ENCODE measurements around the gene GUCY1A2. TPM values are rescaled to one million over a fixed set of nuclear protein-coding genes. Genes with fewer than 3 reads are reported as not detected.
"Not testable (repeated sequence)": the region's sequence is repeated elsewhere in the genome, so short reads cannot be mapped to it uniquely, and the experiment has no call there.

Gene GUCY1A2, protein sequence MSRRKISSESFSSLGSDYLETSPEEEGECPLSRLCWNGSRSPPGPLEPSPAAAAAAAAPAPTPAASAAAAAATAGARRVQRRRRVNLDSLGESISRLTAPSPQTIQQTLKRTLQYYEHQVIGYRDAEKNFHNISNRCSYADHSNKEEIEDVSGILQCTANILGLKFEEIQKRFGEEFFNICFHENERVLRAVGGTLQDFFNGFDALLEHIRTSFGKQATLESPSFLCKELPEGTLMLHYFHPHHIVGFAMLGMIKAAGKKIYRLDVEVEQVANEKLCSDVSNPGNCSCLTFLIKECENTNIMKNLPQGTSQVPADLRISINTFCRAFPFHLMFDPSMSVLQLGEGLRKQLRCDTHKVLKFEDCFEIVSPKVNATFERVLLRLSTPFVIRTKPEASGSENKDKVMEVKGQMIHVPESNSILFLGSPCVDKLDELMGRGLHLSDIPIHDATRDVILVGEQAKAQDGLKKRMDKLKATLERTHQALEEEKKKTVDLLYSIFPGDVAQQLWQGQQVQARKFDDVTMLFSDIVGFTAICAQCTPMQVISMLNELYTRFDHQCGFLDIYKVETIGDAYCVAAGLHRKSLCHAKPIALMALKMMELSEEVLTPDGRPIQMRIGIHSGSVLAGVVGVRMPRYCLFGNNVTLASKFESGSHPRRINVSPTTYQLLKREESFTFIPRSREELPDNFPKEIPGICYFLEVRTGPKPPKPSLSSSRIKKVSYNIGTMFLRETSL
- total RNA-seq, result 1 to 10 TPM; 2.9 to 8.6 (median 6.4) TPM

DNA sequence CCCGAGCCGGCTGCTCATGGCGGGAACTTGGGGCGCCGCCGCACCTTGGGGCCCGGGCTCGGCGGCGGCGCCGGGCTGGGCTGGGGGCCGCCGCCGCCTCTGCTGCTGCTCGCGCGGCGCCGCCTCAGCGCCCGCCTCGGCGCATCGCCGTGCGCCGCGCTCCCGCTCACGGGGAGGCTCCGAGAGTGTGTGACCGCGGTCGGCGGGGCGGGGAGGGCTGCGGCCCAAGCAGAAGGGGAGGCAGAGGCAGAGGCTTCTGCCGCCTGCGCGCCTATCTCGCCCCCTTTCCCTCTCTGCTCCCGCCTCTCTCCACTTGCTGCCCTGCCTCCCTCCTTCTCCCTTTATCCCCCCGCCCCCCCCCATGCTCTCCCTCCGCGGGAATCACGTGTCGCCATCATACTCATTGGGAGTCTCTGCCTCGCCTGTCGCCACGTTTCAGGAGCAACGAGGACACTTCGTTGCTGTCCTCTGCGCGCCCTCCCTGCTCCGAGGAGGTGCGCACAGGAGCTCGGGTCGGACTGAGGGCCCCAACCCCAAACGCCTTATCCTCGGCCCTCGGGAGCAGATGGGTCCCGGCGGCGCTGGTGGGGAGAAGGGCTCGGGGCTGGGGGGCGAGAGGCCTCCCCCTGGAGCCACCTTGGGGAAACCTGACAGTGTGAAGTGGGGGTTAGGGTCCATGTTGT lies at the start of gene GUCY1A2:
Gene GUCY1A2 (minus strand): TSS at position 258 of the 683 bp plus-strand sequence. CDS start 421 bp downstream, outside the sequence.
- peak in 1 of 2 donors; percentile 8 for DNase-seq
- no peaks in the 10 kb centered on the region for H3K9me3 ChIP-seq
- H3K27me3 ChIP-seq, result peaks cover 15 to 64% (median 36%) of the 10 kb centered on the region in 3 donors
- in situ Hi-C loops (cut with MboI; ENCODE audit: low sequenced_read_pairs in 4 of 4) (no loop called here), intact Hi-C loops (cut with DNase I; ENCODE audit: low total_unique reads) (no loop called here)
- TF ChIP-seq, protein P1, sequence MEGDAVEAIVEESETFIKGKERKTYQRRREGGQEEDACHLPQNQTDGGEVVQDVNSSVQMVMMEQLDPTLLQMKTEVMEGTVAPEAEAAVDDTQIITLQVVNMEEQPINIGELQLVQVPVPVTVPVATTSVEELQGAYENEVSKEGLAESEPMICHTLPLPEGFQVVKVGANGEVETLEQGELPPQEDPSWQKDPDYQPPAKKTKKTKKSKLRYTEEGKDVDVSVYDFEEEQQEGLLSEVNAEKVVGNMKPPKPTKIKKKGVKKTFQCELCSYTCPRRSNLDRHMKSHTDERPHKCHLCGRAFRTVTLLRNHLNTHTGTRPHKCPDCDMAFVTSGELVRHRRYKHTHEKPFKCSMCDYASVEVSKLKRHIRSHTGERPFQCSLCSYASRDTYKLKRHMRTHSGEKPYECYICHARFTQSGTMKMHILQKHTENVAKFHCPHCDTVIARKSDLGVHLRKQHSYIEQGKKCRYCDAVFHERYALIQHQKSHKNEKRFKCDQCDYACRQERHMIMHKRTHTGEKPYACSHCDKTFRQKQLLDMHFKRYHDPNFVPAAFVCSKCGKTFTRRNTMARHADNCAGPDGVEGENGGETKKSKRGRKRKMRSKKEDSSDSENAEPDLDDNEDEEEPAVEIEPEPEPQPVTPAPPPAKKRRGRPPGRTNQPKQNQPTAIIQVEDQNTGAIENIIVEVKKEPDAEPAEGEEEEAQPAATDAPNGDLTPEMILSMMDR (IDR thresholded peaks at IDR 0.05 in 4 of 5, conservative IDR thresholded peaks at IDR 0.05 in 1 of 5), result no peak
- TF ChIP-seq POLR2A (IDR thresholded peaks at IDR 0.05), result no peak
- peak within 1 kb of the TSS in 3 of 4 donors; percentile 1 to 51 (median 33) for H3K27ac ChIP-seq
- no peaks in the 10 kb centered on the region for H3K36me3 ChIP-seq
- ATAC-seq, result peak; percentile 16 to 40
- H3K4me1 ChIP-seq, result peaks cover 4 to 8% of the 10 kb centered on the region in 2 donors
- H3K4me3 ChIP-seq, result peak within 1 kb of the TSS; percentile 47 to 53 (median 49)

DNA sequence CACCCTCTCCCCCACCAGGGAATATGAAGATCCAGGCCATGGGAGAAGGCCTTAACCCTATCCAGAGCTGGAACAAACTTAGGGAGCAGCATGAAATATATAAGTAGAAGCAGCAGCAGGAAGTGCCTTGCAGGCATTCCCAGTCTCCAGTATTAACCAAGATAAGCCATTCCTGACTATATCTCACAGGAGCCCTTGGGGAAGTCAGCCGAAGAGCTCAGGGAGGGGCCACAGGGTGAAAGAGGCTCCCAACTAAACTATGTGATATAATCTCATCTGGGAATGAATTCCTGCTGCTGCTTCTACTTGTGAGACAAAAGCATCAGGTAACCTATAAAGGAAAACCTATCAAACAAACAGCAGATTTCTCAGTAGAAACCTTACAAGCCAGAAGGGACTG lies 36.1 kb upstream of the GUCY1A2 start:
- intact Hi-C loops (cut with DNase I; ENCODE audit: low total_unique reads), result no loop called here
- H3K27me3 ChIP-seq, result no peaks in the 10 kb centered on the region
- in situ Hi-C loops (cut with MboI; ENCODE audit: low sequenced_read_pairs in 4 of 4), result no loop called here
- no peaks in the 10 kb centered on the region for H3K4me1 ChIP-seq
- TF ChIP-seq, protein P1 (IDR thresholded peaks at IDR 0.05 in 4 of 5, conservative IDR thresholded peaks at IDR 0.05 in 1 of 5), result no peak
- no peak for TF ChIP-seq POLR2A (IDR thresholded peaks at IDR 0.05)
- H3K4me3 ChIP-seq, result no peak overlapping the region
- ATAC-seq (no peak), DNase-seq (no peak)
- H3K36me3 ChIP-seq, result no peaks in the 10 kb centered on the region
- no peak overlapping the region for H3K27ac ChIP-seq
- H3K9me3 ChIP-seq, result no peaks in the 10 kb centered on the region

DNA sequence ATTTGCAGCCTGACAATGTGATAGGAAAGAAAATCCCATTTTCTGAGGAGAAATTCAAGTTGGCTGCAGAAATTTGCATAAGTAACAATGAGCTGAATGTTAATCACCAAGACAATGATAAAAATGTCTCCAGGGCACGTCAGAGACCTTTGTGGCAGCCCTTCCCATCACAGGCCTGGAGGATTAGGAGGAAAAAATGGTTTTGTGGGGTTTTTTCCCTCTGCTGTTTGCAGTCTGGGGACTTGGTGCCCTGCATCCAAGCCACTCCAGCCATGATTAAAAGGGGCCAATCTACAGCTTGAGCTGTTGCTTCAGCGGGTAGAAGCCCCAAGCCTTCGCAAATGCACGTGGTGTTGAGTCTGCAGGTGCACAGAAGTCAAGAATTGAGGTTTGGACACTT lies 33.1 kb upstream of the GUCY1A2 start:
- in situ Hi-C loops (cut with MboI; ENCODE audit: low sequenced_read_pairs in 4 of 4); H3K9me3 ChIP-seq; intact Hi-C loops (cut with DNase I; ENCODE audit: low total_unique reads); ATAC-seq; H3K27ac ChIP-seq; H3K36me3 ChIP-seq; H3K4me1 ChIP-seq; H3K4me3 ChIP-seq; DNase-seq; H3K27me3 ChIP-seq: not testable (repeated sequence)

DNA sequence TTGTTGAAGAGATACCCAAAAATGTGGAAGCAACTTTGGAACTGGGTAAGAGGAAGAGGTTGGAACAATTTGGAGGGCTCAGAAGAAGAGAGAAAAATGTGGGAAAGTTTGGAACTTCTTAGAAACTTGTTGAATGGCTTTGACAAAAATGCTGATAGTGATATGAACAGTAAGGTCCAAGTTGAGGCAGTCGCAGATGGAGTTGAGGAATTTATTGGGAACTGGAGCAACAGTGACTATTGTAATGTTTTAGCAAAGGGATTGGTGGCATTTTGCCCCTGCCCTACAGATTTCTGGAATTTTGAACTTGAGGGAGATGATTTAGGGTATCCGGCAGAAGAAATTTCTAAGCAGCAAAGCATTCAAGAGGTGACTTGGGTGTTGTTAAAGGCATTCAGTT lies 32.6 kb upstream of the GUCY1A2 start:
- H3K9me3 ChIP-seq; H3K4me3 ChIP-seq; DNase-seq; H3K4me1 ChIP-seq; H3K36me3 ChIP-seq; H3K27me3 ChIP-seq; in situ Hi-C loops (cut with MboI; ENCODE audit: low sequenced_read_pairs in 4 of 4); H3K27ac ChIP-seq; ATAC-seq; intact Hi-C loops (cut with DNase I; ENCODE audit: low total_unique reads): not testable (repeated sequence)

DNA sequence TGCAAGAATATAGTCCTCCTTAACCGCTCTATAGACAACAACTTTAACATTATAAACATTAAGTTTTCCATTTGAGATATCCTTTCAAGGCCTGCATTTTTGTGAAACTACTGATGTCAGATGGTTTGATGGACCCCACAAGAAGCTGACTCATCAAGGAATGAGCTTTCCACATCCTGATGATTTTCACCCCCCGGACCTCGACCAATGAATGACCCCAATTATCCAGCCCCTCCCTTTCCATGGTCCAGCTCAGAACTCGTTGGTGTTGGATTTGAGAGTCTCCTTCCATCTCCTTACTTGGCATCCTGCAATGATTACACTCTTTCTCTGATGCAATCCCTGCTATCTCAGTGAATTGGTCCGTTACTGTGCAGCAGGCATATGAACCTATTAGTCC lies 31.8 kb upstream of the GUCY1A2 start:
- ATAC-seq (no peak), DNase-seq (no peak)
- H3K4me1 ChIP-seq, result no peaks in the 10 kb centered on the region
- H3K27me3 ChIP-seq, result no peaks in the 10 kb centered on the region
- H3K4me3 ChIP-seq, result no peak overlapping the region
- no peak overlapping the region for H3K27ac ChIP-seq
- no peaks in the 10 kb centered on the region for H3K36me3 ChIP-seq
- in situ Hi-C loops (cut with MboI; ENCODE audit: low sequenced_read_pairs in 4 of 4) (no loop called here), intact Hi-C loops (cut with DNase I; ENCODE audit: low total_unique reads) (no loop called here)
- H3K9me3 ChIP-seq, result no peaks in the 10 kb centered on the region
- TF ChIP-seq, protein P1 (IDR thresholded peaks at IDR 0.05 in 4 of 5, conservative IDR thresholded peaks at IDR 0.05 in 1 of 5), result no peak
- no peak for TF ChIP-seq POLR2A (IDR thresholded peaks at IDR 0.05)
